Gastrocnemius medialis (tissue), 4 donors: ENCODE measurements around the gene ZC3H15.

ENCODE experiments used
- POLR2A ChIP-seq, 2 donors: fragments of 450-650 bp; IDR thresholded peaks; one replicate each; pipeline ENCODE4 v1.6.1; 2017; ENCODE audit warnings: antibody characterized with exemption in 2 of 2, mild to moderate bottlenecking in 2 of 2, moderate library complexity in 2 of 2
- TF ChIP-seq, protein P1 (sequence below), 5 experiments: fragments of 450-650 bp in 3 of 5; fragments of 200-600 bp in 2 of 5; sonication (generic) in 2 of 5; IDR thresholded peaks in 4 of 5; conservative IDR thresholded peaks in 1 of 5; 1 replicate in 4 of 5; 2 replicates in 1 of 5; pipeline ENCODE4 v1.5.1; 2016 to 2019; ENCODE audit warnings: antibody characterized with exemption in 5 of 5, mild to moderate bottlenecking in 3 of 5, moderate library complexity in 3 of 5

GRCh38 chr2:186518291-186518690, 32.2 kb downstream of the ZC3H15 start:
- TF ChIP-seq POLR2A (IDR thresholded peaks at IDR 0.05) = no peak
- TF ChIP-seq, protein P1, sequence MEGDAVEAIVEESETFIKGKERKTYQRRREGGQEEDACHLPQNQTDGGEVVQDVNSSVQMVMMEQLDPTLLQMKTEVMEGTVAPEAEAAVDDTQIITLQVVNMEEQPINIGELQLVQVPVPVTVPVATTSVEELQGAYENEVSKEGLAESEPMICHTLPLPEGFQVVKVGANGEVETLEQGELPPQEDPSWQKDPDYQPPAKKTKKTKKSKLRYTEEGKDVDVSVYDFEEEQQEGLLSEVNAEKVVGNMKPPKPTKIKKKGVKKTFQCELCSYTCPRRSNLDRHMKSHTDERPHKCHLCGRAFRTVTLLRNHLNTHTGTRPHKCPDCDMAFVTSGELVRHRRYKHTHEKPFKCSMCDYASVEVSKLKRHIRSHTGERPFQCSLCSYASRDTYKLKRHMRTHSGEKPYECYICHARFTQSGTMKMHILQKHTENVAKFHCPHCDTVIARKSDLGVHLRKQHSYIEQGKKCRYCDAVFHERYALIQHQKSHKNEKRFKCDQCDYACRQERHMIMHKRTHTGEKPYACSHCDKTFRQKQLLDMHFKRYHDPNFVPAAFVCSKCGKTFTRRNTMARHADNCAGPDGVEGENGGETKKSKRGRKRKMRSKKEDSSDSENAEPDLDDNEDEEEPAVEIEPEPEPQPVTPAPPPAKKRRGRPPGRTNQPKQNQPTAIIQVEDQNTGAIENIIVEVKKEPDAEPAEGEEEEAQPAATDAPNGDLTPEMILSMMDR (IDR thresholded peaks at IDR 0.05 in 4 of 5, conservative IDR thresholded peaks at IDR 0.05 in 1 of 5) = no peak
